HG03342 (cell line): ENCODE results near the gene LTBP3.
A peak's percentile ranks its signal among the peaks of the same experiment; 100 is the strongest.

Source experiments
- ATAC-seq: cut with Tn5 transposase; IDR thresholded peaks from one replicate; pipeline ENCODE4 v1.9.1; 2021; ENCODE audit warnings: mild to moderate bottlenecking, moderate library complexity; ENCODE audit not compliant: unreplicated experiment

LTBP3 gene

DNA sequence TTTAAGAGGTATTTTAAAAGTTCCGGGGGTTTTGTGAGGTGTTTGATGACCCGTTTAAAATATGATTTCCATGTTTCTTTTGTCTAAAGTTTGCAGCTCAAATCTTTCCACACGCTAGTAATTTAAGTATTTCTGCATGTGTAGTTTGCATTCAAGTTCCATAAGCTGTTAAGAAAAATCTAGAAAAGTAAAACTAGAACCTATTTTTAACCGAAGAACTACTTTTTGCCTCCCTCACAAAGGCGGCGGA lies 59.5 kb downstream of the LTBP3 start:
- ATAC-seq: no peak

GRCh38 chr11:65498042-65498726 lies 60.0 kb downstream of the LTBP3 start:
- ATAC-seq: no peak

GRCh38 chr11:65497141-65498041 lies 60.8 kb downstream of the LTBP3 start:
- peak; percentile 53 for ATAC-seq

- ATAC-seq: peak; percentile 1
These were observed 61.6 kb downstream of the LTBP3 start for GRCh38 chr11:65496304-65497140.

GRCh38 chr11:65493367-65494176 lies 64.6 kb downstream of the LTBP3 start:
- ATAC-seq: no peak

DNA sequence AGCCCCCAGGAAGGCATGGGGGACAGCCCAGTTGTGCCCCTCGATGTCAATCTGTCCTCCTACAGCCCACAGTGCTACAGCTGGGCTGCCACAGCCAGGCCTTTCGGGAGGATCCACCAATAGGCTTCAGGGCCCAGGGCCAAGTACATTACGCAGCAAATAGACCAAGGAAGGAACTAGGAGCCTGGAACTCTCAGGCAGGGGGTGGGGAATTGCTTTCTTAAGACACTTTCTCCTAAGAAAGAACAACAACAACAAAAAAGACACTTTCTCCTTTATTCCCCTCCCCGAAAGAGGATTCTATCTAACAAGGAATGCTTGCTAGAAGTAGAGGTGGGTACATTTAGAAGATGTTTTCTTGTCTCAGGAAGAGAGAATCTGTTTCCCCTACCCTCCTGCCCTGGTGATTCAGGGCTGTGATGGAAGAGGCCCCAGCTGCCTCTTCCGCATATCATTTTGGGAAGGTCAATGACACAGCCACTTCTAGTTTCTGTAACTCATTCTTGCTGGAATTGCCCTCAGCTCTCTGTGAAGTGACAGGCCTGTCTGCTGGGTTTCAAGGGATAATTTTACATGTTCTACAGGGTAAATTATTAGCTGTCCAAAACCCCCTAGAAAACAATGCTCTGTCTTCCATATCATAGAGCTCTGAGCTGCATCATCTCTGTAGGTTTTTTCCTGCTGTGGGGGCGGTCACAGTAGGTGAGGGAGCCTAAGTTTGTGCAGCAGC lies 65.4 kb downstream of the LTBP3 start:
- no peak for ATAC-seq

DNA sequence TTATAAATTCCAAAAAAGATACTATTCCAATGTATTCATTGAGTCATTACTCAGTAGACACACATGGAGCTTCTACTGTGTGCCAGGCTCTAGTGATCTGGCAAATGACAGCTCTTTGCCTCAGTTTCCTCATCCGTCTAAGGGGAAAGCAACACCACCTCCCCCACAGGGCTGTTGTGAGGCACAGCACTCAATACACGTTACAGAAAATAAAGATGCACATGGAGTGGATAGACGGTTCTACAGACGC lies 65.8 kb downstream of the LTBP3 start:
- ATAC-seq: no peak

GRCh38 chr11:65491614-65492386 lies 66.4 kb downstream of the LTBP3 start:
- ATAC-seq: no peak

DNA sequence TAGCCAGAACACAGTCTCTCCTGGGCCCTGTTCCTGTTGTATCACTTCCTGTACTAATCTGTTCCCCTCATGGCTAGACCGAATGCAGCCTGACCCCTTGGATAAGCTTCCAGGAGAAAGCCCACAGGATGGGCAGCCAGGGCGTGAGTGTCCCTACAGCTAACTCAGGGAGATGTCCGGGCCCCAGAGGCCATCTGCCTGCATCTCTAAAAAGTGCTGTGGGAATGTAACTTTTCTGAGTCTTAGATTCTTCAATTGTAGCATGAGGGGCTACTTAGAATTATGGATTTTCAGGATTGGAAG lies 67.0 kb downstream of the LTBP3 start:
- no peak for ATAC-seq

GRCh38 chr11:65489706-65490320 lies 68.3 kb downstream of the LTBP3 start:
- no peak for ATAC-seq

DNA sequence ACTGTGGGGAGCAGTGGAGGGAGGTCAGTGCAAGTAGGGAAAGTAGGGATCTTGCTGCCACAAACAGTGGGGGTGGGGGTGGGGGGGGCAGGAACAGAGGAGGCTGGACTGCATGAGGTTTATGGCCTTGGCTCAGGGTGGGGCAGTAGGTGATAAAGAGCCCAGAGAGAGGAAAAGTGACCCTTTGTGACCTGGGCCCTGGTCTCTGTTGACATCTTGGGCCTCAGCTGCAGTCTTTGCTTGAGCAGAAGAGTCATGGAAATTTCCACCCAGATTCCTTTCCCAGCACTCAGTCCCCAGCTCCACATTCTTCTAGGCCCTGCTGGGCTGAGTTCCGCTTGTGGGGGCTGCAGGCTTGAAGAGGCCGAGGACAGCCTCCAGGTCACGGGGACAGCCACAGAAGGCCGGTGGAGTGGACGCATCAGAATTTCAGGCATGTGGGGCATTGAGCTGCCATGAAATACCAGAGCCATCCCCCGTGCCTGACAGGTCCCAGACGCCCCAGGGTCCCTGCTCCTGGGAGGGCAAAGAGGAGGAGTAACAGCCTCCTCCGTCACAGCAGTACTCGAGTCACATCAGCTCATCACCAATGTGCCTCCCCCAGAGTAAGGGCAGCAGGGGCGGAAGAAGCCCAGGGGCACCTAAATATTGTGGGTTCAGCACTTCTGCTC lies 69.0 kb downstream of the LTBP3 start:
- ATAC-seq: no peak
